Measurements from ENCODE around the gene ETNPPL.
A peak's percentile ranks its signal among the peaks of the same experiment; 100 is the strongest.

ETNPPL gene

GRCh38 chr4:108762559-108763225, at the start of gene ETNPPL:
ETNPPL (minus strand) TSS chr4:108763053; CDS start chr4:108762898, 155 bp downstream.
- no peak for DNase-seq (ENCODE audit: low spot score)

GRCh38 chr4:108811486-108811885, 48.6 kb upstream of the ETNPPL start:
- no peak for DNase-seq (ENCODE audit: low spot score)

GRCh38 chr4:108810087-108810486, 47.2 kb upstream of the ETNPPL start:
- no peak for DNase-seq (ENCODE audit: low spot score)

GRCh38 chr4:108804648-108805273, 41.9 kb upstream of the ETNPPL start:
- DNase-seq (ENCODE audit: low spot score), result no peak

GRCh38 chr4:108799306-108799705, 36.5 kb upstream of the ETNPPL start:
- DNase-seq (ENCODE audit: low spot score), result no peak

- DNase-seq (ENCODE audit: low spot score), result no peak
These were observed 33.3 kb upstream of the ETNPPL start for GRCh38 chr4:108796173-108796572.

GRCh38 chr4:108795733-108796132, 32.9 kb upstream of the ETNPPL start:
- no peak for DNase-seq (ENCODE audit: low spot score)

GRCh38 chr4:108794136-108794535, 31.3 kb upstream of the ETNPPL start:
- DNase-seq (ENCODE audit: low spot score), result peak; percentile 28

- DNase-seq (ENCODE audit: low spot score), result no peak
These were observed 30.6 kb upstream of the ETNPPL start for GRCh38 chr4:108793415-108793814.

GRCh38 chr4:108788731-108789130, 25.9 kb upstream of the ETNPPL start:
- no peak for DNase-seq (ENCODE audit: low spot score)

- DNase-seq (ENCODE audit: low spot score), result no peak
These were observed 24.9 kb upstream of the ETNPPL start for GRCh38 chr4:108787724-108788123.

GRCh38 chr4:108787106-108787505, 24.3 kb upstream of the ETNPPL start:
- no peak for DNase-seq (ENCODE audit: low spot score)

- DNase-seq (ENCODE audit: low spot score), result no peak
These were observed 23.5 kb upstream of the ETNPPL start for GRCh38 chr4:108786351-108786750.

GRCh38 chr4:108783665-108784463, 21.0 kb upstream of the ETNPPL start:
- DNase-seq (ENCODE audit: low spot score), result no peak

- no peak for DNase-seq (ENCODE audit: low spot score)
These were observed 17.1 kb upstream of the ETNPPL start for GRCh38 chr4:108779958-108780357.

GRCh38 chr4:108777388-108777787, 14.5 kb upstream of the ETNPPL start:
- DNase-seq (ENCODE audit: low spot score), result no peak

- DNase-seq (ENCODE audit: low spot score), result no peak
These were observed 13.1 kb upstream of the ETNPPL start for GRCh38 chr4:108775921-108776320.

GRCh38 chr4:108774809-108775530, 12.1 kb upstream of the ETNPPL start:
- no peak for DNase-seq (ENCODE audit: low spot score)

- DNase-seq (ENCODE audit: low spot score), result no peak
These were observed 9.5 kb upstream of the ETNPPL start for GRCh38 chr4:108772402-108772801.

- DNase-seq (ENCODE audit: low spot score), result no peak
These were observed 3.2 kb upstream of the ETNPPL start for GRCh38 chr4:108766058-108766457.

- no peak for DNase-seq (ENCODE audit: low spot score)
These were observed 1.1 kb upstream of the ETNPPL start for GRCh38 chr4:108763986-108764385.

- no peak for DNase-seq (ENCODE audit: low spot score)
These were observed 357 bp upstream of the ETNPPL start for GRCh38 chr4:108763226-108763593.

Data from AG08395 (cell line).